Activated CD4-positive, alpha-beta T cell treated with anti-CD3 and anti-CD28 coated beads, Interleukin-2, amount 50 U/mL, for 48 hours (primary cell): ENCODE results near the gene NOVA2.

ENCODE experiments used
- DNase-seq, 2 experiments: peaks; one replicate each; pipeline ENCODE4 v3.0.0-alpha.2; 2020

NOVA2 gene

GRCh38 chr19:45999653-46000121, 26.0 kb upstream of the NOVA2 start:
- DNase-seq, result peak in 1 of 2 experiments; percentile 22

GRCh38 chr19:45998834-45999233, 25.2 kb upstream of the NOVA2 start:
- DNase-seq, result no peak

GRCh38 chr19:45996933-45997332, 23.3 kb upstream of the NOVA2 start:
- DNase-seq, result no peak

- DNase-seq, result no peak
Measured at GRCh38 chr19:45995715-45996385, 22.2 kb upstream of the NOVA2 start.

GRCh38 chr19:45994998-45995714, 21.5 kb upstream of the NOVA2 start, which contains the start of gene CCDC61:
Gene CCDC61 (plus strand): TSS chr19:45995467. CDS start chr19:46003019, 7,552 bp downstream.
- DNase-seq, result peak; percentile 95 to 96

- DNase-seq, result no peak
Measured at GRCh38 chr19:45994456-45994997, 20.9 kb upstream of the NOVA2 start.

- DNase-seq, result no peak
Measured at GRCh38 chr19:45990113-45990728, 16.6 kb upstream of the NOVA2 start.

- no peak for DNase-seq
Measured at GRCh38 chr19:45985321-45985720, 11.7 kb upstream of the NOVA2 start.

GRCh38 chr19:45981350-45981749, 7.7 kb upstream of the NOVA2 start:
- no peak for DNase-seq

GRCh38 chr19:45978156-45978555, 4.5 kb upstream of the NOVA2 start:
- no peak for DNase-seq

GRCh38 chr19:45976178-45976577, 2.5 kb upstream of the NOVA2 start:
- DNase-seq, result no peak

GRCh38 chr19:45975306-45976070, 1.8 kb upstream of the NOVA2 start:
- no peak for DNase-seq

GRCh38 chr19:45972947-45973540, 621 bp downstream of the NOVA2 start:
- DNase-seq, result no peak

- DNase-seq, result peak; percentile 17 to 32
Measured at GRCh38 chr19:45972081-45972946, 1.4 kb downstream of the NOVA2 start.

- DNase-seq, result no peak
Measured at GRCh38 chr19:45971260-45971902, 2.3 kb downstream of the NOVA2 start.

- DNase-seq, result no peak
Measured at GRCh38 chr19:45969676-45970075, 4.0 kb downstream of the NOVA2 start.

- DNase-seq, result no peak
Measured at GRCh38 chr19:45968626-45969025, 5.0 kb downstream of the NOVA2 start.

GRCh38 chr19:45967246-45967645, 6.4 kb downstream of the NOVA2 start:
- no peak for DNase-seq

- no peak for DNase-seq
Measured at GRCh38 chr19:45962021-45962420, 11.6 kb downstream of the NOVA2 start.

GRCh38 chr19:45960595-45961235, 12.9 kb downstream of the NOVA2 start:
- no peak for DNase-seq
